Lower lobe of right lung (tissue), 2 donors: ENCODE measurements around the gene BICC1. TPM values are rescaled to one million over a fixed set of nuclear protein-coding genes. Genes with fewer than 3 reads are reported as not detected.

Experiments used
- ATAC-seq, 2 donors: fragments of 200-7000 bp; cut with Tn5 transposase; one replicate each; pipeline ENCODE4 v1.9.1; 2020 to 2022; ENCODE audit warnings: mild to moderate bottlenecking in 2 of 2, moderate library complexity in 2 of 2
- DNase-seq: peaks from one replicate; pipeline ENCODE4 v3.0.0-alpha.2; 2020
- H3K27ac ChIP-seq: fragments of 200-600 bp; one replicate; pipeline ENCODE4 v1.8.0; 2022
- H3K27me3 ChIP-seq: fragments of 200-600 bp; one replicate; pipeline ENCODE4 v1.8.0; 2022; ENCODE audit warnings: low read depth
- H3K36me3 ChIP-seq: fragments of 200-600 bp; one replicate; pipeline ENCODE4 v1.8.0; 2022; ENCODE audit warnings: mild to moderate bottlenecking
- H3K4me1 ChIP-seq: fragments of 200-600 bp; one replicate; pipeline ENCODE4 v1.8.0; 2022
- H3K4me3 ChIP-seq: fragments of 200-600 bp; one replicate; pipeline ENCODE4 v1.8.0; 2022; ENCODE audit warnings: mild to moderate bottlenecking
- H3K9me3 ChIP-seq: fragments of 200-600 bp; one replicate; pipeline ENCODE4 v1.8.0; 2022
- intact Hi-C: fragments of 100-400 bp; cut with DNase I; formaldehyde crosslinking; loops from one replicate; pipeline ENCODE4 v1.11.0; 2022
- total RNA-seq: library from RNA; stranded (reverse); fragmentation: NEBNext Ultra II Directional; extraction: Animal tissue kit (Norgen Biotek cat#: 25700); gene quantifications from one replicate; pipeline ENCODE4 v1.2.1, GENCODE V29; 2021
- TF ChIP-seq, protein P1 (sequence below): fragments of 200-600 bp; IDR thresholded peaks from one replicate; pipeline ENCODE4 v1.8.0; 2022; ENCODE audit warnings: antibody characterized with exemption, mild to moderate bottlenecking
- donor health status: DM: no; HTN: yes; CAD: no; lungs with severe emphysema.

The BICC1 gene
- total RNA-seq, 1 donor from 2014 or later, result 11.0 TPM

DNA sequence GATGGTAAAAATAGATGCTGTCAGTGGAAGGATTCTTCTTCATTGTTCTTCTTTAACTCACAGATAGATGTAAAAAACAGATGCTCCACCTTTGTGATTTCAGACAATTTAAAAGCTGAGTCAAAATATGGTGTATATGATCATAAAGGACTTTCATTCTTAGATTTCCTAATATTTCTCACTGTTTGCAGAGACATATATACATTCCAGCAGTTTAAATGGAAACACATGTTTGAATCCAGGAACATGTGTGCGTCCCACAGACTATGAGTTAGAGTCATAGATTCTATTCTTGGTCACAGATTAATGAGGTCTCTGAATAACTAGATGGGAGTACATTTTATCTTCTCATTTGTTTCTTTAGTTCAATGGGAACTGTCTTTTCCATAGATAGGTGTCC lies 109.6 kb downstream of the BICC1 start:
- H3K27ac ChIP-seq, result no peak overlapping the region
- no peak overlapping the region for H3K4me3 ChIP-seq
- no peaks in the 10 kb centered on the region for H3K27me3 ChIP-seq
- TF ChIP-seq, protein P1, sequence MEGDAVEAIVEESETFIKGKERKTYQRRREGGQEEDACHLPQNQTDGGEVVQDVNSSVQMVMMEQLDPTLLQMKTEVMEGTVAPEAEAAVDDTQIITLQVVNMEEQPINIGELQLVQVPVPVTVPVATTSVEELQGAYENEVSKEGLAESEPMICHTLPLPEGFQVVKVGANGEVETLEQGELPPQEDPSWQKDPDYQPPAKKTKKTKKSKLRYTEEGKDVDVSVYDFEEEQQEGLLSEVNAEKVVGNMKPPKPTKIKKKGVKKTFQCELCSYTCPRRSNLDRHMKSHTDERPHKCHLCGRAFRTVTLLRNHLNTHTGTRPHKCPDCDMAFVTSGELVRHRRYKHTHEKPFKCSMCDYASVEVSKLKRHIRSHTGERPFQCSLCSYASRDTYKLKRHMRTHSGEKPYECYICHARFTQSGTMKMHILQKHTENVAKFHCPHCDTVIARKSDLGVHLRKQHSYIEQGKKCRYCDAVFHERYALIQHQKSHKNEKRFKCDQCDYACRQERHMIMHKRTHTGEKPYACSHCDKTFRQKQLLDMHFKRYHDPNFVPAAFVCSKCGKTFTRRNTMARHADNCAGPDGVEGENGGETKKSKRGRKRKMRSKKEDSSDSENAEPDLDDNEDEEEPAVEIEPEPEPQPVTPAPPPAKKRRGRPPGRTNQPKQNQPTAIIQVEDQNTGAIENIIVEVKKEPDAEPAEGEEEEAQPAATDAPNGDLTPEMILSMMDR, result no peak
- H3K36me3 ChIP-seq, result no peaks in the 10 kb centered on the region
- no peak for DNase-seq
- intact Hi-C loops, result no loop called here
- no peaks in the 10 kb centered on the region for H3K9me3 ChIP-seq
- no peak for ATAC-seq
- no peaks in the 10 kb centered on the region for H3K4me1 ChIP-seq

DNA sequence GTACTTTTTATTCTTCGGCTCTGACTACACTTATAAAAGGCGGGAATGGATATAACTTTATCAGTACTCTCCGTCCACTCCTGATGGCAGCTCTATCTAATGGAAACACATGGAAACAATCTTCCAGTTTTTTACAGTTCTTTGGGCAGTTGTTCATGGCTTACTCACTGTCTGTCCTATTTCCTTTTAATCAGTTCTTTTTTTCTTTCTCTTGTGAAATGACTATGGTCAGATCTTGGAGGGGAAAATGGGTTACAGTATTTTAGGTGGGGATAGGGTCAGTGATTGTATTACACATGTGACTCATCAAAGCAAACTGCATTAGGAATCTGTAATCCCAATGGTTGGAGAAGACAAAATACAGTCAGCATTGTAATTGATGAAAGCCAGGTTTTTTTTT lies 112.4 kb downstream of the BICC1 start:
- DNase-seq (no peak), ATAC-seq (no peak)
- Histone ChIP-seq H3K27ac (no peak overlapping the region), H3K36me3 (no peaks in the 10 kb centered on the region), H3K4me1 (no peaks in the 10 kb centered on the region), H3K27me3 (no peaks in the 10 kb centered on the region), H3K9me3 (no peaks in the 10 kb centered on the region), H3K4me3 (no peak overlapping the region)
- intact Hi-C loops, result no loop called here
- TF ChIP-seq, protein P1, result no peak

DNA sequence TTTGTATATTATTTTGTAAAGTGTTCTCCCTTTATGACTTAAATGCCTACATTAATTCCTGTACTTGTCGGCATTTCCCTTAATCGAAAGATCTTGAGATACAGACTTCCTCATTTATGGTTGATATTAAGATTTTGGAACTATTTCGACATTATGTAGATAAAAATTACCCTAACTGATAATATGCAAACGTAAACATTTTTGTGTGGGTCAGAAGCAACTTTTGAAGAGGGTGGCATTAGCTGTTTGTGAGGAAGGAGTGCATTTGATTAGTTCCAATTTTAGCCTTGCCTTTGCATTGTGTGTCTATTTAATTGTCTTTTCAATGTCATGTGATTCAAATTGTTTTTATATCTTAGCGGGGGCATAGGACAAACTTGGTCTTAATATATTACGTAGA lies 114.7 kb downstream of the BICC1 start:
- no peaks in the 10 kb centered on the region for H3K27me3 ChIP-seq
- intact Hi-C loops, result no loop called here
- DNase-seq (no peak), ATAC-seq (no peak)
- TF ChIP-seq, protein P1, result no peak
- no peak overlapping the region for H3K27ac ChIP-seq
- H3K4me1 ChIP-seq, result no peaks in the 10 kb centered on the region
- H3K9me3 ChIP-seq, result no peaks in the 10 kb centered on the region
- no peaks in the 10 kb centered on the region for H3K36me3 ChIP-seq
- H3K4me3 ChIP-seq, result no peak overlapping the region

DNA sequence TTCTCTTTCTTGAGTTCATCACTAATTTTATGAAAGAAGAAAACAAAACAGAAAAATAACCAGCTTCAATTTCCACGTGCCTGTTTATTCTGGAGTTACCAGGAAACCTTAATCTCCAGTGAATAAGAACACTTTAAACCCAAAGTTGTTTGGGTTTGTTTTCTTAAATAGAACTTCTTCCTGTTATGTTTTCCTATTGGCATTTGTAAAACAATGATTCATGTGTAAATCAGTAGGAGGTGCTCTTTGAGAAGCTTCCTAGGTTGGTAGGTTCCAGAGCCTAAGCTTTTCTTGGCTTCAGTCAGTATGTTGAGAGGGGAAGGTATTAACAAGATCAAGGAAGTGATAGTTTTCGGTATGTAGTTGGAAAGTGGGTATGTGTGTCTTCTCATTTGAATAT lies 119.0 kb downstream of the BICC1 start:
- no peak overlapping the region for H3K4me3 ChIP-seq
- DNase-seq, result no peak
- H3K27ac ChIP-seq, result no peak overlapping the region
- H3K9me3 ChIP-seq, result no peaks in the 10 kb centered on the region
- no peaks in the 10 kb centered on the region for H3K4me1 ChIP-seq
- intact Hi-C loops, result no loop called here
- no peaks in the 10 kb centered on the region for H3K36me3 ChIP-seq
- TF ChIP-seq, protein P1, result no peak
- no peaks in the 10 kb centered on the region for H3K27me3 ChIP-seq
- no peak for ATAC-seq

DNA sequence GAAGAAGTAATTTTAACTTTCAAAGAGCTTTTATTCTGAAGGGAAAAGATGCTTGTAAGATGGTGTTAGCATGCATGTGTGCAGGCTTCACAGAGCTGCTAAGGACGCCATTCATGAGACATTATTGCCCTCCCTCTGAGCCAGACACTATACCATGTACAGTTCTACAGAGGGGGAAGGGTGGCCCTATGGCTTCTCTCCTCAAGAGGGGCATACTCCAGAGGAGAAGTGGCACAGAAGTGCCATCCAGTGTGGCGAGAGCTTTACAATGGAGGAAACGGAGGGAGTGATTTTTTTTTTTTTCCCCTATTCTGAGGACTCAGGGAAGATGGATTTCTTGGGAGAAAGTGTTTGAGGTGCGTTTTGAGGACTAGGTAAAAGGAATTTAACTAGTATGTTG lies 119.5 kb downstream of the BICC1 start:
- no peaks in the 10 kb centered on the region for H3K9me3 ChIP-seq
- intact Hi-C loops, result no loop called here
- TF ChIP-seq, protein P1, result no peak
- H3K4me3 ChIP-seq, result no peak overlapping the region
- H3K27me3 ChIP-seq, result no peaks in the 10 kb centered on the region
- ATAC-seq, result peak in 1 of 2 donors; percentile 39
- no peak for DNase-seq
- no peak overlapping the region for H3K27ac ChIP-seq
- H3K36me3 ChIP-seq, result no peaks in the 10 kb centered on the region
- no peaks in the 10 kb centered on the region for H3K4me1 ChIP-seq

DNA sequence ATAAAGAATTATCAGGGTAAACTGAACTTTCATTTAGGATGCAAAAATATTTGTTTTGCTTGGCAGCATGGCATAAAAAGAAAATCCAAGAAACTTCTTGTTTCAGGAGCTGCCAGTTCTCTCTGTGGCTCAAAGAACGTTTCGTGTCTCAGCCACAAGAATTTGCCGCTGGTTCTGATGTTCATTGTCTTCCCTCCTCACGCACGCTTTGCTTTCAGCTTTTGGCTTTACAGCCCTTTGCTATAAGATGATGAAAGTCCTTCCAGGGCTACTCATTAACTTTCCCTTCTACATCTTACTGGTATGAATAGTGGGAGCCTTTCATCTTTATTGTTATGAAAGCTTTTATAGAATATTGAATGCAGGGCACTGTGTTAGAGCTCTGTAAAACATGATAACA lies 124.7 kb downstream of the BICC1 start:
- intact Hi-C loops, result no loop called here
- Histone ChIP-seq H3K27me3 (no peaks in the 10 kb centered on the region), H3K9me3 (no peaks in the 10 kb centered on the region), H3K27ac (no peak overlapping the region), H3K36me3 (no peaks in the 10 kb centered on the region), H3K4me3 (no peak overlapping the region), H3K4me1 (no peaks in the 10 kb centered on the region)
- DNase-seq, result no peak
- TF ChIP-seq, protein P1, result no peak
- no peak for ATAC-seq
